H54 (cell line): ENCODE results near the gene CRHR1.

ENCODE experiments used
- DNase-seq: peaks from one replicate; pipeline ENCODE4 v3.0.0; 2011; ENCODE audit warnings: low spot score, mixed read lengths; ENCODE audit not compliant: insufficient read length
- FAIRE-seq: peaks from 3 replicates; lab custom pipeline; 2011; peaks lifted over from hg19 to GRCh38; lab: Jason Lieb, UNC
- POLR2A ChIP-seq: IDR thresholded peaks from 2 replicates; pipeline ENCODE4 v1.6.1; 2011; ENCODE audit warnings: low read depth, mild to moderate bottlenecking, low read length

CRHR1 gene

DNA sequence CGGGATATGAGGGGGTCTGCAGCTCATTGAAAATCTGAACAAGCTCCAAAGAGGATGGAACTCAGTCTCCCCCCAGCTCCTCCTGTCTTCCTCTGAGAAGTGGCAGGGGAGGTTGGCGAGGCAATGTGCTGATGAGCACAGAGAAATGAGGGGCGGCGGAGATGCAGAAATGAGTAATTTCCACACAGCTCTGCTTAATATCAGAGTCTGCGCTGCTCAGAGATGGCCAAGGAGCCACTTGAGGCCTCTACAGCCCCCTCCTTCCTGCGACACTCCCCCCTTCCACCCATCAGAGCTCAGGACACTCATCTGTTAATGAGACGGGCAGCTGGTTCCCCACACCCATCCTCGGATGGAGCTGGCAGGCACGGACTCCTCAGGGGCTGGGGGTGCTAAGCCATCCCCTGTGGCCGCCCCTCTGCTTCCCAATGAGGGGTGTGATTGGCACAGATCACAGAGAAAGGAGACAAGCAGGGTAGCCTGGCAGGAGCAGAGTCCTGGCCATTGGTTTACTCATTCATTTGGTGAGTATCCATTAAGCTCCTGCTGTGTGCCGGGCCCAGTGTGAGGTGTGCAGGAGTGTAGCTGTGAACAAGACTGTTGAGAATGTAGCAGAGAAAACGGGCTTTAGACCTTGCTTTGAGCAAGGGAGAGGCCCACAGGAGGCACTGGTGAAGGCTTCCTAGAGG lies 12.7 kb upstream of the CRHR1 start:
- no peak for TF ChIP-seq POLR2A
- DNase-seq (no peak), FAIRE-seq (no peak)

GRCh38 chr17:45775148-45775547 lies 9.0 kb upstream of the CRHR1 start:
- no peak for DNase-seq
- no peak for TF ChIP-seq POLR2A

DNA sequence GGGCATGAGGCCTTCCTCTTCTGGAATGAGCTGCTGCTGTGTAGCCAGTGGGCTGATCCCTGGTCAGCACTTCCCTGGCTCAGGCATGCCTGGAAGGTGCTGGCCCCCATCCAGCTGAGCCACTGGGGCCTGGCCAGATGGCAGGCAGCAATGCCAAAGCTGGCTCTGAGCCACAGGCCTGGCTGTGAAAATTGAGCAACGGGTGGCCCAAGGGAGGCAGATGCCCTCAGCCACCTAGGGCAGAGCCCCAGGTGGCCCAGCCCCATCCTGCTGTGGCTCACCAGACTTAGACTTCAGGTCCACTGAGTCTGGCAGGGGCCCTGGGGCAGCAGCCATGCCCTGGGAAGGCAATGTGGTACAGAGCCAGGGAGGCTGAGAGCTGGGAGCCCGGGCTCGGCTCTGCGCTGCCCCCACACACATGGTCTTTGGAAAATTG lies 8.5 kb upstream of the CRHR1 start:
- TF ChIP-seq POLR2A: no peak
- DNase-seq: no peak
- no peak for FAIRE-seq

More at GRCh38 chr17:45775148-45775547, 9.0 kb upstream of the CRHR1 start:
- no peak for FAIRE-seq

- FAIRE-seq: no peak
- TF ChIP-seq POLR2A: no peak
- DNase-seq: no peak
Observed at GRCh38 chr17:45776896-45777295, 7.2 kb upstream of the CRHR1 start.

- FAIRE-seq (no peak), DNase-seq (no peak)
- TF ChIP-seq POLR2A: no peak
Observed at GRCh38 chr17:45777388-45777787, 6.7 kb upstream of the CRHR1 start.

DNA sequence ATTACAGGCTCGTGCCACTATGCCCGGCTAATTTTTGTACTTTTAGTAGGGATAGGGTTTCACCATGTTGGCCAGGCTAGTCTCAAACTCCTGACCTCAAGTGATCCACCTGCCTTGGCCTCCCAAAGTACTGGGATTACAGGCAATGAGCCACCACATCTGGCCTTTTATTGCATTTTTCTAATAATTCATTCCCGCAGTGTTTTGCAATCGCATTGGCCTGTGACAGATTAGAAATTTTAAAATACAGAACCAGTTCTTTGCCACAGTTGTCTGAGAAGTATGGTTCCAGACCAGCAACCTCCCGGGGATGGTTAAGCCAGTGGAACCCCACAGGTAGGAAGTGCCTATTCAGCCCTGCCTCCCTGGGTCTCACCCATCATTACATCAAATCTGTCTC lies 3.2 kb upstream of the CRHR1 start:
- DNase-seq: no peak
- FAIRE-seq: no peak
- no peak for TF ChIP-seq POLR2A

GRCh38 chr17:45782889-45783592 lies 1.1 kb upstream of the CRHR1 start:
- no peak for TF ChIP-seq POLR2A
- DNase-seq (no peak), FAIRE-seq (no peak)

GRCh38 chr17:45783593-45784292 lies 377 bp upstream of the CRHR1 start:
- no peak for TF ChIP-seq POLR2A
- FAIRE-seq (no peak), DNase-seq (no peak)

GRCh38 chr17:45784741-45785479 lies 790 bp downstream of the CRHR1 start:
- no peak for TF ChIP-seq POLR2A
- FAIRE-seq (no peak), DNase-seq (no peak)

GRCh38 chr17:45785480-45786193 lies 1.5 kb downstream of the CRHR1 start:
- no peak for DNase-seq
- no peak for TF ChIP-seq POLR2A
- no peak for FAIRE-seq

DNA sequence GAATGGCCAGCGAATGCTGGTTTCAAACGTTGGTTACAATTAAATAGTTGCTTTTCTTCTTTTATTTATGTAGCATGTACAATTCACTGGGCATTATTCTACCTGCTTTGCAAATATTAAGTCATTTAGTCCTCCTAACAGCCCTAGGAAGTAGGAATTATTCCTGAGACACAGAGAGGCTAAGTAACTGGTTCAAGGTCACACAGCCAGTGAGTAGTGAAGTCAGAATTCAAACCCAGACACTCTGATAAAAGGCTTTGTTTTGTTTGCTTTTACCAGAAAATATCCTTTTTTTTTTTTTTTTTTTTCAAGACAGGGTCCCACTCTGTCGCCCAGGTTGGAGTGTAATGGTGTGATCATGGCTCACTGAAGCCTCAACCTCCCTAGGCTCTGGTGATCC lies 2.2 kb downstream of the CRHR1 start:
- DNase-seq (no peak), FAIRE-seq (no peak)
- TF ChIP-seq POLR2A: no peak

GRCh38 chr17:45787044-45787443 lies 2.9 kb downstream of the CRHR1 start:
- no peak for DNase-seq
- no peak for FAIRE-seq
- TF ChIP-seq POLR2A: no peak

DNA sequence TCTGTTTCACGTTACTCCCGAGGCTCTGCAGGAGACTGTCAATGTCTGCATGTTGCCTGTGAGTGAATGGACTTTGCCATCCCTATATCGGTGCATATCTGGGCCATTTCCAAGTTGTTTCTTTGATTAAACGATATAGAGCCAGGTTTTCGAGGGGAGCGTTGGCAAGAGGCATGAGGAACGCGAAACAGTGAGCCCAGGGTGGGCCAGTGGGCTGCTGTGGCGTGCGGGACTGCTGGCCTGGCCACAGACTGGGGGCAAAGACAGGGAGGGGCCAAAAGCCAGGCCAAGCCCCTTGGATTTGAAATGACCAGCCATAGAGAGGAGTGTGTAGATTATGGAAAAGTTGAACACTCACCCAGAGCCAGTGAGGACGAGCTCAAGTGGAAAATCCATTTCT lies 3.5 kb downstream of the CRHR1 start:
- FAIRE-seq: no peak
- no peak for TF ChIP-seq POLR2A
- no peak for DNase-seq
